HFF-Myc (cell line): Measurements from ENCODE around the gene PFDN2.

Experiments
- DNase-seq: peaks from one replicate; pipeline ENCODE4 v3.0.0-alpha.2; 2011; ENCODE audit warnings: low read depth; ENCODE audit errors: extremely low read depth
- H3K4me3 ChIP-seq: replicated peaks from 2 replicates; pipeline ENCODE4 v1.5.1; 2011; ENCODE audit warnings: low read depth, mild to moderate bottlenecking, control low read depth, low read length
- TF ChIP-seq, protein P1 (sequence below): IDR thresholded peaks from 2 replicates; pipeline ENCODE4 v1.5.1; 2012; ENCODE audit warnings: mild to moderate bottlenecking, low read depth, low read length, control low read depth; ENCODE audit errors: missing control alignments

Gene PFDN2

DNA sequence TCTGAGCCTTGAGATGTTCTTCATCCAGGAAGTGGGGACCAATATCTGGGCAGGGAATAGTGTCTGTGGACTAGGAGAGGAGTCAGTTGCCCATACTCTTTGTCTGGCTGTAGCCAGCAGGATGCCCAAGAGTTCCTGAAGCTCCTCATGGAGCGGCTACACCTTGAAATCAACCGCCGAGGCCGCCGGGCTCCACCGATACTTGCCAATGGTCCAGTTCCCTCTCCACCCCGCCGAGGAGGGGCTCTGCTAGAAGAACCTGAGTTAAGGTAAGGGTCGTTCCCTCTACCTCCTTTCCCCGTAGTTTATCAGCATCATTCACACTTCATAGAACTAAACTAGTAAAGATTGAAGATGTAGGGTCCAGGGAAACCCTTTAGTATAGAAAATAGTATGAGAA is 45.0 kb upstream of the PFDN2 start:
- TF ChIP-seq, protein P1, sequence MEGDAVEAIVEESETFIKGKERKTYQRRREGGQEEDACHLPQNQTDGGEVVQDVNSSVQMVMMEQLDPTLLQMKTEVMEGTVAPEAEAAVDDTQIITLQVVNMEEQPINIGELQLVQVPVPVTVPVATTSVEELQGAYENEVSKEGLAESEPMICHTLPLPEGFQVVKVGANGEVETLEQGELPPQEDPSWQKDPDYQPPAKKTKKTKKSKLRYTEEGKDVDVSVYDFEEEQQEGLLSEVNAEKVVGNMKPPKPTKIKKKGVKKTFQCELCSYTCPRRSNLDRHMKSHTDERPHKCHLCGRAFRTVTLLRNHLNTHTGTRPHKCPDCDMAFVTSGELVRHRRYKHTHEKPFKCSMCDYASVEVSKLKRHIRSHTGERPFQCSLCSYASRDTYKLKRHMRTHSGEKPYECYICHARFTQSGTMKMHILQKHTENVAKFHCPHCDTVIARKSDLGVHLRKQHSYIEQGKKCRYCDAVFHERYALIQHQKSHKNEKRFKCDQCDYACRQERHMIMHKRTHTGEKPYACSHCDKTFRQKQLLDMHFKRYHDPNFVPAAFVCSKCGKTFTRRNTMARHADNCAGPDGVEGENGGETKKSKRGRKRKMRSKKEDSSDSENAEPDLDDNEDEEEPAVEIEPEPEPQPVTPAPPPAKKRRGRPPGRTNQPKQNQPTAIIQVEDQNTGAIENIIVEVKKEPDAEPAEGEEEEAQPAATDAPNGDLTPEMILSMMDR = no peak
- no peak overlapping the region for H3K4me3 ChIP-seq
- DNase-seq = no peak

DNA sequence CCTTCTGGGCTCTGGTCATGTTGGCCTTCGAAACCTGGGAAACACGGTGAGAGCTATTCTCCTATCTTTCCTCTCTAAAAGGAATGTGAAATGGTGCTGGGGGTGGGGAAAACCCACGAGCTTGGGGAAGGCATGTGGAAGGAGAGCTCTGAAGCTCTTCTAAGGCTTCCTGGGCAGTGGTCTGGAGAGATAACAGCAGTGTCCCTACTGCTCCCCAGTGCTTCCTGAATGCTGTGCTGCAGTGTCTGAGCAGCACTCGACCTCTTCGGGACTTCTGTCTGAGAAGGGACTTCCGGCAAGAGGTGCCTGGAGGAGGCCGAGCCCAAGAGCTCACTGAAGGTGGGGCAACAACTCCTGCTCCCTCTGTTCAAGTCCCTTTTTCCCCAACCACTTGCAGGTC is 44.2 kb upstream of the PFDN2 start:
- no peak for DNase-seq
- TF ChIP-seq, protein P1 = no peak
- H3K4me3 ChIP-seq = no peak overlapping the region

DNA sequence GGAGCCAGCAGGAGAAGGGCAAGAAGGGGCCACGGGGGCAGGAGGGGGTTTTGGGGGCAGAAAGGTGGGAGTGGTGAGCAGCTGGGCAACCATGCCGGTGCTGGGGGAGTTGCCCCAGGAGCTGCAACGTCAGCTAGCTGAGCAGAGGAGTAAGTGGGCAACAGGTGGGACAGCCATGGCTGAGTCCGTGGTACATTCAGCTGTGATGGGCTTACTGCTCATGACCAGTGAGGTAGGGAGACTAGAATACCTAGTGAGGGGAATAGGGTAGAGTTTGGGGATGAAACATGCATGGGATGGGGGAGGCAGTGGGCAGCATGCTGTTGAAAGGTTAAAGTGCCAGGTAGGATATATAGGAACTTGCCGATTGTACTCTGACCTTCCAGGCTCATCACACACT is 43.8 kb upstream of the PFDN2 start:
- no peak for DNase-seq
- H3K4me3 ChIP-seq = no peak overlapping the region
- TF ChIP-seq, protein P1 = no peak

DNA sequence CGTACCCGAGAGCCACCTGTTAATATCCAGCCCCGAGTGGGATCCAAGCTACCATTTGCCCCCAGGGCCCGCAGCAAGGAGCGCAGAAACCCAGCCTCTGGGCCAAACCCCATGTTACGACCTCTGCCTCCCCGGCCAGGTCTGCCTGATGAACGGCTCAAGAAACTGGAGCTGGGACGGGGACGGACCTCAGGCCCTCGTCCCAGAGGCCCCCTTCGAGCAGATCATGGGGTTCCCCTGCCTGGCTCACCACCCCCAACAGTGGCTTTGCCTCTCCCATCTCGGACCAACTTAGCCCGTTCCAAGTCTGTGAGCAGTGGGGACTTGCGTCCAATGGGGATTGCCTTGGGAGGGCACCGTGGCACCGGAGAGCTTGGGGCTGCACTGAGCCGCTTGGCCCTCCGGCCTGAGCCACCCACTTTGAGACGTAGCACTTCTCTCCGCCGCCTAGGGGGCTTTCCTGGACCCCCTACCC is 42.9 kb upstream of the PFDN2 start:
- TF ChIP-seq, protein P1 = no peak
- no peak overlapping the region for H3K4me3 ChIP-seq

DNA sequence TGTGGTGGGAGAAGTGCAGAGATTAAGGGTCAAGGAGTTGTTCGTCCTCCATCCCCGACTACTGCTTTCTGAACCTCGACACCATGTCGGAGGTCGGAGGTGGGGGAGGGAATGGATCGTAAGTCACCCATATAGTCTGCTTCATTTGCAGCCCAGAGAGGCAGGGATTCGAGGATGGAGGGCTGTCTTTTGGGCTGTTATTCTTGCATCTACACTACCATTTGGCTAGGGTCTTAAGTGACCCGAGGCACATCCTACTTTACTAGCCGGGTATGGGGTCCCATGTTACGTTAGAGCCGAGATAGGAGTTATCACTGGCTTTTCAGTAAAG is 42.0 kb upstream of the PFDN2 start:
- peak overlapping the region; percentile 85 for H3K4me3 ChIP-seq
- TF ChIP-seq, protein P1 = no peak
- no peak for DNase-seq

More for the DNA sequence above, 42.9 kb upstream of the PFDN2 start:
- DNase-seq = no peak

DNA sequence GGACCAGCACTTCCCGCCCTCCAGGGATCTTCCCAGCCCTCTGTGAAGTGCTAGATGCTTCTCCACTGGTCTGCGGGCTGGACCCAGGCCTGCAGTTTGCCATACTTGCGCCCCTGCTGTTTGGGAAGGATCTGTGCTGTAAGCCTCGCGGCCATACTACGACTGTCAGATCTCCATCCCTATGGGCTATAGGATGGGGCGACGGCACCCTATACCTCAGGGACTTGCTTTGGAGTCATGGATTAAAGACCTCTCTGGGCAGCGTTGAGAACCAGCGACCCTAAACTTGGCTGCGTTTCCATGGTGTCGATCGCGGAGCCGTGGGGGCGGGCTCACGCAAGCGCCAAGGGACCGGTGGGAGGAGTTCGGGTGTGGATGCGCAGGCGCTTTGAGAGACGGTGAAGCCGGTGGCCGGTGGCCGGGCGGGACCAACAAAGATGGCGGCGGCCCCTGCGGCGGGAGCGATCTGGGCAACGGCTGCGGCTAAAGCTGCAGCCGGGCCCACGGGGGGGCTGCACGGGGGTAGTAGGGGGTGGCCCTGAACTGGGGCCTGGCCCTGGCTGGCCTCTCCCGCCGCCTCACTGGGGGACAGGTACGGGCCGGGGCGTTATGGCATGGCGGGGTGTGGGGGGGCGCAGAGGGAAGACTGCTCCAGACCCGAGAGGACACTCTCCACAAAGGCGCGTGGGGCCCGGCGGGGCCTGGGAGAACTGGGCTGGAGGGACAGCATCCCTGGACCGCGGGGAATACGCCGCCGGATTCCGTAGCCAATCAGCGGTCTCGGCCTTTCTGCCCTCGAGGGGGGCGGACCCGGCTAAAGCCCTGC is 41.5 kb upstream of the PFDN2 start, which contains the start of gene USP21:
USP21 (plus strand) TSS at position 414 of the 826 bp plus-strand sequence. CDS start 1,141 bp downstream, outside the sequence.
- peak; percentile 63 for DNase-seq
- TF ChIP-seq, protein P1 = peak; percentile 18
- peak within 1 kb of the TSS; percentile 85 for H3K4me3 ChIP-seq
